ENCODE results near the gene LGALS1. TPM values are rescaled to one million over a fixed set of nuclear protein-coding genes. Genes with fewer than 3 reads are reported as not detected.

Gene LGALS1
- total RNA-seq, 1 donor from 2014 or later, result 1,086 TPM

GRCh38 chr22:37659066-37659896 is 16.2 kb upstream of the LGALS1 start:
- ATAC-seq (no peak), DNase-seq (peak; percentile 55)
- intact Hi-C loops (cut with micrococcal nuclease), result no loop called here

GRCh38 chr22:37659897-37660708 is 15.3 kb upstream of the LGALS1 start:
- DNase-seq (no peak), ATAC-seq (no peak)
- intact Hi-C loops (cut with micrococcal nuclease), result no loop called here

GRCh38 chr22:37660709-37661045 is 14.8 kb upstream of the LGALS1 start:
- intact Hi-C loops (cut with micrococcal nuclease), result no loop called here
- DNase-seq (no peak), ATAC-seq (no peak)

- ATAC-seq (peak; percentile 44), DNase-seq (no peak)
- intact Hi-C loops (cut with micrococcal nuclease), result no loop called here
Measured at GRCh38 chr22:37661160-37661924, 14.1 kb upstream of the LGALS1 start.

GRCh38 chr22:37662039-37662438 is 13.4 kb upstream of the LGALS1 start:
- intact Hi-C loops (cut with micrococcal nuclease), result no loop called here
- no peak for ATAC-seq
- no peak for DNase-seq

- no peak for ATAC-seq
- no peak for DNase-seq
- intact Hi-C loops (cut with micrococcal nuclease), result no loop called here
Measured at GRCh38 chr22:37663521-37664140, 11.8 kb upstream of the LGALS1 start.

- ATAC-seq (no peak), DNase-seq (no peak)
- intact Hi-C loops (cut with micrococcal nuclease), result no loop called here
Measured at GRCh38 chr22:37664249-37665101, 11.0 kb upstream of the LGALS1 start.

GRCh38 chr22:37665487-37665886 is 9.9 kb upstream of the LGALS1 start:
- ATAC-seq (no peak), DNase-seq (no peak)
- intact Hi-C loops (cut with micrococcal nuclease), result no loop called here

- intact Hi-C loops (cut with micrococcal nuclease), result no loop called here
- ATAC-seq, result no peak
- no peak for DNase-seq
Measured at GRCh38 chr22:37669586-37669985, 5.8 kb upstream of the LGALS1 start.

GRCh38 chr22:37672206-37672919 is 3.1 kb upstream of the LGALS1 start:
- intact Hi-C loops (cut with micrococcal nuclease), result no loop called here
- no peak for ATAC-seq
- no peak for DNase-seq

GRCh38 chr22:37672920-37673455 is 2.4 kb upstream of the LGALS1 start:
- ATAC-seq, result no peak

GRCh38 chr22:37674248-37674647 is 1.2 kb upstream of the LGALS1 start:
- ATAC-seq, result no peak

More at GRCh38 chr22:37672920-37673455, 2.4 kb upstream of the LGALS1 start:
- no peak for DNase-seq
- intact Hi-C loops (cut with micrococcal nuclease), result no loop called here

GRCh38 chr22:37675930-37676735 is 697 bp downstream of the LGALS1 start:
- DNase-seq (peak; percentile 77), ATAC-seq (peak; percentile 51)
- intact Hi-C loops (cut with micrococcal nuclease), result no loop called here

More at GRCh38 chr22:37674248-37674647, 1.2 kb upstream of the LGALS1 start:
- intact Hi-C loops (cut with micrococcal nuclease), result no loop called here
- no peak for DNase-seq

GRCh38 chr22:37676736-37677492 is 1.5 kb downstream of the LGALS1 start:
- intact Hi-C loops (cut with micrococcal nuclease), result no loop called here
- DNase-seq (peak; percentile 86), ATAC-seq (peak; percentile 25)

GRCh38 chr22:37677493-37677974 is 2.1 kb downstream of the LGALS1 start:
- intact Hi-C loops (cut with micrococcal nuclease), result no loop called here
- ATAC-seq (no peak), DNase-seq (no peak)

- intact Hi-C loops (cut with micrococcal nuclease), result no loop called here
- ATAC-seq (no peak), DNase-seq (no peak)
Measured at GRCh38 chr22:37678372-37678771, 2.9 kb downstream of the LGALS1 start.
